ENCODE data around the gene PCDH9.
"Not testable (repeated sequence)": the region's sequence is repeated elsewhere in the genome, so short reads cannot be mapped to it uniquely, and the experiment has no call there.

The PCDH9 gene

GRCh38 chr13:67119481-67119894 is 110.6 kb downstream of the PCDH9 start:
- DNase-seq: no peak

- no peak for DNase-seq
These were observed 111.9 kb downstream of the PCDH9 start for GRCh38 chr13:67118277-67118676.

GRCh38 chr13:67117010-67117550 is 113.1 kb downstream of the PCDH9 start:
- DNase-seq: no peak

- DNase-seq: no peak
These were observed 122.2 kb downstream of the PCDH9 start for GRCh38 chr13:67107979-67108378.

GRCh38 chr13:67106502-67107057 is 123.6 kb downstream of the PCDH9 start:
- DNase-seq: no peak

GRCh38 chr13:67101730-67102467 is 128.2 kb downstream of the PCDH9 start:
- no peak for DNase-seq

- DNase-seq: no peak
These were observed 129.4 kb downstream of the PCDH9 start for GRCh38 chr13:67100730-67101129.

- no peak for DNase-seq
These were observed 130.6 kb downstream of the PCDH9 start for GRCh38 chr13:67099494-67099893.

GRCh38 chr13:67097892-67098452 is 132.2 kb downstream of the PCDH9 start:
- no peak for DNase-seq

- not testable (repeated sequence) for DNase-seq
These were observed 133.2 kb downstream of the PCDH9 start for GRCh38 chr13:67096893-67097292.

- DNase-seq: no peak
These were observed 133.7 kb downstream of the PCDH9 start for GRCh38 chr13:67096418-67096817.

GRCh38 chr13:67095621-67096020 is 134.5 kb downstream of the PCDH9 start:
- no peak for DNase-seq

GRCh38 chr13:67094952-67095351 is 135.2 kb downstream of the PCDH9 start:
- DNase-seq: no peak

- no peak for DNase-seq
These were observed 136.1 kb downstream of the PCDH9 start for GRCh38 chr13:67094078-67094477.

GRCh38 chr13:67091603-67092002 is 138.5 kb downstream of the PCDH9 start:
- DNase-seq: no peak

GRCh38 chr13:67090856-67091255 is 139.3 kb downstream of the PCDH9 start:
- DNase-seq: no peak

GRCh38 chr13:67087527-67087926 is 142.6 kb downstream of the PCDH9 start:
- no peak for DNase-seq

- no peak for DNase-seq
These were observed 143.9 kb downstream of the PCDH9 start for GRCh38 chr13:67086260-67086659.

GRCh38 chr13:67084066-67084465 is 146.1 kb downstream of the PCDH9 start:
- DNase-seq: no peak

GRCh38 chr13:67083519-67083918 is 146.6 kb downstream of the PCDH9 start:
- DNase-seq: no peak

GRCh38 chr13:67080351-67080750 is 149.8 kb downstream of the PCDH9 start:
- no peak for DNase-seq

GRCh38 chr13:67078062-67078461 is 152.1 kb downstream of the PCDH9 start:
- no peak for DNase-seq

- DNase-seq: no peak
These were observed 153.0 kb downstream of the PCDH9 start for GRCh38 chr13:67077132-67077531.

- DNase-seq: no peak
These were observed 153.8 kb downstream of the PCDH9 start for GRCh38 chr13:67076378-67076777.
